ENCODE data around the gene MERTK.

MERTK gene

GRCh38 chr2:111924617-111925107 lies 26.3 kb downstream of the MERTK start:
- Histone ChIP-seq H3K4me2 (ENCODE audit: low read length) (no peak overlapping the region), H4K20me1 (ENCODE audit: control insufficient read depth, insufficient read depth, low read depth, low read length) (no peaks in the 10 kb centered on the region), H3K36me3 (ENCODE audit: control insufficient read depth, low read length) (no peaks in the 10 kb centered on the region), H3K9me2 (replicated peaks; ENCODE audit: control insufficient read depth, low read length) (no peaks in the 10 kb centered on the region), H3K27ac (ENCODE audit: low read depth, low read length) (no peak overlapping the region), H3F3A (ENCODE audit: control insufficient read depth, insufficient read depth) (no peaks in the 10 kb centered on the region), H3K4me1 (ENCODE audit: control insufficient read depth, low read length) (no peaks in the 10 kb centered on the region), H3K4me3 (ENCODE audit: low read length) (no peak overlapping the region), H3K27me3 (ENCODE audit: control insufficient read depth, low read length) (no peaks in the 10 kb centered on the region; the same call in 1 of the 2 replicates), H3K9me3 (ENCODE audit: control insufficient read depth, insufficient read depth, low read length) (no peaks in the 10 kb centered on the region), H3K79me2 (ENCODE audit: control insufficient read depth, low read length) (no peaks in the 10 kb centered on the region)
- TF ChIP-seq EZH2phosphoT487 (IDR thresholded peaks at IDR 0.05; ENCODE audit: borderline replicate concordance, low read length) (no peak), CTCF (IDR thresholded peaks at IDR 0.05; ENCODE audit: low read depth, low read length, poor library complexity, severe bottlenecking) (no peak)

- H4K20me1 ChIP-seq (ENCODE audit: control insufficient read depth, insufficient read depth, low read depth, low read length) = no peaks in the 10 kb centered on the region
- no peaks in the 10 kb centered on the region; the same call in 1 of the 2 replicates for H3K27me3 ChIP-seq (ENCODE audit: control insufficient read depth, low read length)
- no peaks in the 10 kb centered on the region for H3F3A ChIP-seq (ENCODE audit: control insufficient read depth, insufficient read depth)
- H3K36me3 ChIP-seq (ENCODE audit: control insufficient read depth, low read length) = no peaks in the 10 kb centered on the region
- H3K79me2 ChIP-seq (ENCODE audit: control insufficient read depth, low read length) = no peaks in the 10 kb centered on the region
- H3K4me3 ChIP-seq (ENCODE audit: low read length) = no peak overlapping the region
- H3K4me1 ChIP-seq (ENCODE audit: control insufficient read depth, low read length) = no peaks in the 10 kb centered on the region
- no peaks in the 10 kb centered on the region for H3K9me3 ChIP-seq (ENCODE audit: control insufficient read depth, insufficient read depth, low read length)
- H3K4me2 ChIP-seq (ENCODE audit: low read length) = no peak overlapping the region
- H3K27ac ChIP-seq (ENCODE audit: low read depth, low read length) = no peak overlapping the region
- TF ChIP-seq CTCF (IDR thresholded peaks at IDR 0.05; ENCODE audit: low read depth, low read length, poor library complexity, severe bottlenecking) = no peak
- TF ChIP-seq EZH2phosphoT487 (IDR thresholded peaks at IDR 0.05; ENCODE audit: borderline replicate concordance, low read length) = no peak
- H3K9me2 ChIP-seq (replicated peaks; ENCODE audit: control insufficient read depth, low read length) = no peaks in the 10 kb centered on the region
Measured at GRCh38 chr2:111927723-111928122, 29.3 kb downstream of the MERTK start.

GRCh38 chr2:111930409-111930808 lies 32.0 kb downstream of the MERTK start:
- Histone ChIP-seq H3K4me1 (ENCODE audit: control insufficient read depth, low read length) (no peaks in the 10 kb centered on the region), H3F3A (ENCODE audit: control insufficient read depth, insufficient read depth) (no peaks in the 10 kb centered on the region), H3K4me3 (ENCODE audit: low read length) (no peak overlapping the region), H3K79me2 (ENCODE audit: control insufficient read depth, low read length) (no peaks in the 10 kb centered on the region), H3K9me3 (ENCODE audit: control insufficient read depth, insufficient read depth, low read length) (no peaks in the 10 kb centered on the region), H4K20me1 (ENCODE audit: control insufficient read depth, insufficient read depth, low read depth, low read length) (no peaks in the 10 kb centered on the region), H3K4me2 (ENCODE audit: low read length) (no peak overlapping the region), H3K27ac (ENCODE audit: low read depth, low read length) (no peak overlapping the region), H3K36me3 (ENCODE audit: control insufficient read depth, low read length) (no peaks in the 10 kb centered on the region), H3K27me3 (ENCODE audit: control insufficient read depth, low read length) (no peaks in the 10 kb centered on the region; the same call in 1 of the 2 replicates), H3K9me2 (replicated peaks; ENCODE audit: control insufficient read depth, low read length) (no peaks in the 10 kb centered on the region)
- no peak for TF ChIP-seq CTCF (IDR thresholded peaks at IDR 0.05; ENCODE audit: low read depth, low read length, poor library complexity, severe bottlenecking)
- TF ChIP-seq EZH2phosphoT487 (IDR thresholded peaks at IDR 0.05; ENCODE audit: borderline replicate concordance, low read length) = no peak

Data from DOHH2 (cell line).